ENCODE measurements around the gene CCDC7.

DNA sequence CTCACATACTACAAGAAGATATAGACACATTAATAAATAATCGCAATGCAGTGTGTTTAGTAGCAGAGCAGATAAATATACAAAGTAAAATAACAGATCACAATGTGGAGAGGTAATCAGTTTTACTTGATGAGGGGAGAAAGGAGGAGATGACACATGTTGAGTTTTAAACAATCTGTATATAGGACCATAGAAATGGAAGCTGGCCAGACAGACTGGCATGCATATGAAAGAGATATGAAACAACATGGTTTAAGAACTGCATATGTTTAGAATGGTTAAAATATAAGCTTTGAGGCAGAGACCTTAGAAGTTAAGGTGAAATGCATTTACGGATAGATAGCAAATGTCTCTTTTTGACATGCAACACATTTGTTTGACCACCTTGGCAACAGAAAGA, 19.8 kb upstream of the CCDC7 start:
- TF ChIP-seq, protein P1, sequence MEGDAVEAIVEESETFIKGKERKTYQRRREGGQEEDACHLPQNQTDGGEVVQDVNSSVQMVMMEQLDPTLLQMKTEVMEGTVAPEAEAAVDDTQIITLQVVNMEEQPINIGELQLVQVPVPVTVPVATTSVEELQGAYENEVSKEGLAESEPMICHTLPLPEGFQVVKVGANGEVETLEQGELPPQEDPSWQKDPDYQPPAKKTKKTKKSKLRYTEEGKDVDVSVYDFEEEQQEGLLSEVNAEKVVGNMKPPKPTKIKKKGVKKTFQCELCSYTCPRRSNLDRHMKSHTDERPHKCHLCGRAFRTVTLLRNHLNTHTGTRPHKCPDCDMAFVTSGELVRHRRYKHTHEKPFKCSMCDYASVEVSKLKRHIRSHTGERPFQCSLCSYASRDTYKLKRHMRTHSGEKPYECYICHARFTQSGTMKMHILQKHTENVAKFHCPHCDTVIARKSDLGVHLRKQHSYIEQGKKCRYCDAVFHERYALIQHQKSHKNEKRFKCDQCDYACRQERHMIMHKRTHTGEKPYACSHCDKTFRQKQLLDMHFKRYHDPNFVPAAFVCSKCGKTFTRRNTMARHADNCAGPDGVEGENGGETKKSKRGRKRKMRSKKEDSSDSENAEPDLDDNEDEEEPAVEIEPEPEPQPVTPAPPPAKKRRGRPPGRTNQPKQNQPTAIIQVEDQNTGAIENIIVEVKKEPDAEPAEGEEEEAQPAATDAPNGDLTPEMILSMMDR (IDR thresholded peaks at IDR 0.05) = no peak
- no peak for TF ChIP-seq POLR2A (IDR thresholded peaks at IDR 0.05)

All from right lobe of liver (tissue), 4 donors.